Tibial nerve (tissue), 4 donors: ENCODE data around the gene CACNA1A. TPM values are rescaled to one million over a fixed set of nuclear protein-coding genes. Genes with fewer than 3 reads are reported as not detected.

Experiments
- DNase-seq, 2 donors: peaks; one replicate each; pipeline ENCODE4 v3.0.0-alpha.2; 2019; ENCODE audit warnings: low spot score in 2 of 2
- H3K27ac ChIP-seq, 4 donors: fragments of 200-600 bp; sonication (generic) in 3 of 4; one replicate each; pipeline ENCODE4 v1.5.1; 2017 to 2019; ENCODE audit warnings: mild to moderate bottlenecking in 1 of 4
- H3K27me3 ChIP-seq, 2 donors: fragments of 200-600 bp; sonication (generic) in 1 of 2; one replicate each; pipeline versions ENCODE4 v1.5.1 to v1.6.0; 2017 to 2019
- H3K36me3 ChIP-seq, 3 donors: fragments of 200-600 bp; sonication (generic); one replicate each; pipeline ENCODE4 v1.5.1; 2018 to 2019
- H3K4me1 ChIP-seq, 4 donors: fragments of 200-600 bp; sonication (generic) in 3 of 4; one replicate each; pipeline ENCODE4 v1.5.1; 2017 to 2019
- H3K4me3 ChIP-seq, 4 donors: fragments of 200-600 bp; sonication (generic) in 3 of 4; one replicate each; pipeline ENCODE4 v1.5.1; 2017 to 2019; ENCODE audit warnings: mild to moderate bottlenecking in 1 of 4, moderate library complexity in 1 of 4
- H3K9me3 ChIP-seq, 4 donors: fragments of 200-600 bp; sonication (generic) in 3 of 4; one replicate each; pipeline ENCODE4 v1.5.1; 2017 to 2019
- EP300 ChIP-seq, 2 donors: sonication (generic); formaldehyde crosslinking; IDR thresholded peaks; one replicate each; pipeline ENCODE4 v1.6.1; 2017; ENCODE audit warnings: antibody characterized with exemption in 2 of 2, mild to moderate bottlenecking in 1 of 2
- POLR2A ChIP-seq, 2 donors: fragments of 450-650 bp; IDR thresholded peaks; one replicate each; pipeline ENCODE4 v1.6.1; 2017; ENCODE audit warnings: antibody characterized with exemption in 2 of 2, mild to moderate bottlenecking in 2 of 2, moderate library complexity in 2 of 2
- WGBS, 2 donors: methylation state at CpG; one replicate each; pipeline ENCODE4 v1.1.5; 2018; 5-methylcytosine and 5-hydroxymethylcytosine counted together
- total RNA-seq, 4 donors: library from RNA; depleted of rRNA; stranded (reverse); fragments of >200 nt; gene quantifications; one replicate each; pipeline ENCODE4 v1.1.0, GENCODE V29; 2016
- TF ChIP-seq, protein P1 (sequence below), 5 experiments: fragments of 200-600 bp in 3 of 5; fragments of 450-650 bp in 2 of 5; sonication (generic) in 3 of 5; IDR thresholded peaks; one replicate each; pipeline ENCODE4 v1.5.1; 2016 to 2019; ENCODE audit warnings: antibody characterized with exemption in 5 of 5, mild to moderate bottlenecking in 3 of 5, moderate library complexity in 2 of 5

Gene CACNA1A
- total RNA-seq, 4 donors from 2014 or later: 4.0 to 10.2 (median 9.3) TPM

- H3K27ac ChIP-seq: peak overlapping the region in 1 of 4 donors; percentile 39
- H3K36me3 ChIP-seq: no peaks in the 10 kb centered on the region
- H3K4me3 ChIP-seq: peak overlapping the region in 3 of 4 donors; percentile 20 to 50 (median 23)
- TF ChIP-seq EP300 (IDR thresholded peaks at IDR 0.05): no peak
- TF ChIP-seq, protein P1, sequence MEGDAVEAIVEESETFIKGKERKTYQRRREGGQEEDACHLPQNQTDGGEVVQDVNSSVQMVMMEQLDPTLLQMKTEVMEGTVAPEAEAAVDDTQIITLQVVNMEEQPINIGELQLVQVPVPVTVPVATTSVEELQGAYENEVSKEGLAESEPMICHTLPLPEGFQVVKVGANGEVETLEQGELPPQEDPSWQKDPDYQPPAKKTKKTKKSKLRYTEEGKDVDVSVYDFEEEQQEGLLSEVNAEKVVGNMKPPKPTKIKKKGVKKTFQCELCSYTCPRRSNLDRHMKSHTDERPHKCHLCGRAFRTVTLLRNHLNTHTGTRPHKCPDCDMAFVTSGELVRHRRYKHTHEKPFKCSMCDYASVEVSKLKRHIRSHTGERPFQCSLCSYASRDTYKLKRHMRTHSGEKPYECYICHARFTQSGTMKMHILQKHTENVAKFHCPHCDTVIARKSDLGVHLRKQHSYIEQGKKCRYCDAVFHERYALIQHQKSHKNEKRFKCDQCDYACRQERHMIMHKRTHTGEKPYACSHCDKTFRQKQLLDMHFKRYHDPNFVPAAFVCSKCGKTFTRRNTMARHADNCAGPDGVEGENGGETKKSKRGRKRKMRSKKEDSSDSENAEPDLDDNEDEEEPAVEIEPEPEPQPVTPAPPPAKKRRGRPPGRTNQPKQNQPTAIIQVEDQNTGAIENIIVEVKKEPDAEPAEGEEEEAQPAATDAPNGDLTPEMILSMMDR (IDR thresholded peaks at IDR 0.05): no peak
- no peak for TF ChIP-seq POLR2A (IDR thresholded peaks at IDR 0.05)
- no peak for DNase-seq
- H3K4me1 ChIP-seq: peaks cover 0 to 11% (median 0%) of the 10 kb centered on the region in 4 donors
- 1 to 2% methylated on average over 22 to 54 of the region's 69 CpGs for WGBS, 2 donors
- peaks cover 0 to 6% (median 0%) of the 10 kb centered on the region in 4 donors for H3K9me3 ChIP-seq
- H3K27me3 ChIP-seq: peaks cover 0 to 49% of the 10 kb centered on the region in 2 donors
These were observed 363 bp downstream of the CACNA1A start for GRCh38 chr19:13505761-13506470.

DNA sequence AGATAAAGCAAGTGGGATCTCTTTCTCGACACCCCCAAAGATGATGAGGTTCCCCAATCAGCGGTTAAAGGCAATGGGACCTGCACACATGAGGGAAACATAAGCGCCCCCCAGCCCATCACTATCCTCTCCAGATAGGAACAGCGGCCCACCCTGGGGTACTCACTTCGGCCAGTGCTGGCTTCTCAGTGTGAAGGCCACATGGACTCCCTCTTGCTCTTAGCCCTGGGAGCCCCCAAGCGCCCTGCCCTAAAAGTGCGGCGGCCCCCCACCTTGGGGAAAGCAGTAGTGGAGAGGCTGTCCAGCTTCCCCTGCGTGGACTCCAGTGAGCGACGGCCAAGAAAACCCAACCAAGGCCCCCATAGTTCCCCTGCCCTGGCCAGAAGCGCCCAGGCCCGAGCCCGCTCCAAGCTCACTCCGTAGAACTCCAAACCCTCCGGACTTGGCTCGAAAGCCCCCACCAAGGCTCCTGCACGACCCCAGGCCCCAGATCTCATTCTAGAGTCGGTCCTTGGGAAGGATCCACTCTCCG lies 1.0 kb downstream of the CACNA1A start:
- Histone ChIP-seq H3K4me1 (peaks cover 0 to 11% (median 0%) of the 10 kb centered on the region in 4 donors), H3K27ac (no peak overlapping the region), H3K27me3 (peaks cover 0 to 49% of the 10 kb centered on the region in 2 donors), H3K36me3 (no peaks in the 10 kb centered on the region), H3K4me3 (peak overlapping the region in 1 of 4 donors; percentile 50), H3K9me3 (peaks cover 0 to 6% (median 0%) of the 10 kb centered on the region in 4 donors)
- 33 to 43% methylated on average over 16 to 20 of the region's 20 CpGs for WGBS, 2 donors
- no peak for DNase-seq
- TF ChIP-seq EP300 (IDR thresholded peaks at IDR 0.05): no peak
- TF ChIP-seq, protein P1 (IDR thresholded peaks at IDR 0.05): no peak
- no peak for TF ChIP-seq POLR2A (IDR thresholded peaks at IDR 0.05)

DNA sequence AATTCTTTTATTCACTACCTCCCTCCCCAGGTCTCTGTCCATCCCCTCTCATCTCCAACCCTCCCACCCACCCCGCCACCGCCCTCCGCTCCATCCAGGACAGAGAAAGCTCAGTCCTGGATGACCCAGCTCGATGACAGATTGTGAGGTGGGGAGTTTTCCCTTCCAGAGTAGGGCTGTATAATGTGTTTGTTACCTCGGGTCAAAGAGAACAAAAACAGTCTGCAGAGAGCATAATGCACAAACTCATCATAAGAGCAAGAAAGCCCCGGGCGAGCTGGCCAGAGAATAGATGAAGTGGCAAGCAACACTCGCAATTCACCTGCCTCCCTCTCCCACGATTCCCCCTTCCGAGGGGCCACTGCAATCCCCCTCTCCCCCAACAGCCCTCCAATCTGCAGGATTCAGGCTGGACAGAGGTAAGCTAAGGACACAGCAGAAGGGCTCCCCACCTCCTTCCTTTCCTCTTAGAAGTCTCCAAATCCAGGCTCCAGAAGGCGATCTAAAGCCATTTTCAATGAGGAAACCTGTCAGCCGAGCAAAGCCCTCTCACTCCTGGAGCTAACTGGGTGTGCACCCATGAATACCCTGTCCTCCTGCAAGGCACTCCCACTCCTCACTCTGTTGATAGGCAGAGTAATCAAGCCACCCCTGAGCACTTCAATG lies 2.6 kb downstream of the CACNA1A start:
- peaks cover 0 to 45% of the 10 kb centered on the region in 2 donors for H3K27me3 ChIP-seq
- no peak overlapping the region for H3K27ac ChIP-seq

DNA sequence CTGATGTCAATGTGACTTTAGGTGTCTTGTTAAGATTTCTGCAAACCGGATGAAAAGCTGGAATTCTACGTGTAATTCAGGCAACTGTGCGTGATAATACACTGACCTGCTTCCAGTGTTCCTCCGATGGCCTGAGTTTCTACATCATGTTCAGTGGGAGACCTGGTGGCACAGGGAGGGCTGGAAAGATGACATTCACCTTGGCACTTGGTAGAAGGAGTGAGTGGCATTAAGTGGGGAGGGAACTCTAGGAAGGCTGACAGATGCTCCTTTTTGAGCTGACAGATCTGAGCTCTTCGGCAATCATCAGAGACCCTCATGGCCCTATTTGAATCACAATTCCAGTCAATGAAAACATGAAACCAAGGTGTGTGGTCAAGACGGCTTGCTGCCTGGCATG lies 4.0 kb downstream of the CACNA1A start:
- 85 to 89% methylated on average over 6 of the region's 6 CpGs for WGBS, 2 donors
- Histone ChIP-seq H3K9me3 (no peaks in the 10 kb centered on the region), H3K36me3 (no peaks in the 10 kb centered on the region), H3K27me3 (peaks cover 0 to 30% of the 10 kb centered on the region in 2 donors), H3K27ac (no peak overlapping the region), H3K4me1 (peaks cover 0 to 11% (median 0%) of the 10 kb centered on the region in 4 donors), H3K4me3 (no peak overlapping the region)
- no peak for DNase-seq
- TF ChIP-seq, protein P1 (IDR thresholded peaks at IDR 0.05): no peak
- no peak for TF ChIP-seq POLR2A (IDR thresholded peaks at IDR 0.05)
- TF ChIP-seq EP300 (IDR thresholded peaks at IDR 0.05): no peak

More for the DNA sequence above, 2.6 kb downstream of the CACNA1A start:
- H3K4me3 ChIP-seq: no peak overlapping the region
- WGBS, 2 donors: 44 to 49% methylated on average over 12 of the region's 12 CpGs
- DNase-seq: no peak
- TF ChIP-seq, protein P1 (IDR thresholded peaks at IDR 0.05): no peak
- TF ChIP-seq EP300 (IDR thresholded peaks at IDR 0.05): no peak
- no peaks in the 10 kb centered on the region for H3K9me3 ChIP-seq
- H3K36me3 ChIP-seq: no peaks in the 10 kb centered on the region
- peaks cover 0 to 11% (median 0%) of the 10 kb centered on the region in 4 donors for H3K4me1 ChIP-seq

DNA sequence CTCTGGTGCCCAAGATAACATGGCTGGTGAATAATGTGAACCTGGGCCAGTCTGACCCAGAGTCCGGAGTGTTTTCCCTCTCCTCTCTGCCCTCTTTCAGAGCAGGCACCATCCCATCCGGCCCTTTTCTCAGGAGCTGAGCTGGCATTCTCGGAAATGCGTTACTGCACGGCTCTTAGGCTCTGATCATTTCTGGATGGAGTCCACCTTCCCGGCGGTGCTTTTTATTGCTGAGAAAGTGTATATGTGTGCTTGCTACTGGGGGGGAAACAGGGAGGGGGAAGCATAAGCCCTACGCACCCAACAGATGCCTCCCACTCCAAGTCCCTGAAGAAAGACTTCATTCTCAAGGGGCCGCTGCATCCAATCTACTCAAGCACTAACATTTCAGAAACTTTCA lies 6.6 kb downstream of the CACNA1A start:
- no peak for TF ChIP-seq EP300 (IDR thresholded peaks at IDR 0.05)
- TF ChIP-seq, protein P1 (IDR thresholded peaks at IDR 0.05): no peak
- TF ChIP-seq POLR2A (IDR thresholded peaks at IDR 0.05): no peak
- no peak overlapping the region for H3K27ac ChIP-seq
- peaks cover 0 to 5% of the 10 kb centered on the region in 2 donors for H3K27me3 ChIP-seq
- WGBS, 2 donors: 79 to 86% methylated on average over 9 of the region's 9 CpGs
- H3K36me3 ChIP-seq: no peaks in the 10 kb centered on the region
- DNase-seq: no peak
- H3K4me1 ChIP-seq: no peaks in the 10 kb centered on the region
- H3K4me3 ChIP-seq: no peak overlapping the region
- H3K9me3 ChIP-seq: no peaks in the 10 kb centered on the region
